Measurements from ENCODE around the gene TRPM3. TPM values are rescaled to one million over a fixed set of nuclear protein-coding genes. Genes with fewer than 3 reads are reported as not detected.

The TRPM3 gene
- total and polyA plus RNA-seq, 2 of the 13 experiments (the other 11 are each of a cell fraction or from before 2014, with no cell fraction given) = not detected

GRCh38 chr9:70587201-70587600 is 534.2 kb downstream of the TRPM3 start:
- in situ Hi-C loops (cut with HindIII; ENCODE audit: extremely low pct_ligation_motif_present, low pct_unique_long_range_greater_than_20kb) = no loop called here
- Histone ChIP-seq H3K9me3 (ENCODE audit: low read length) (no peaks in the 10 kb centered on the region), H3K4me1 (ENCODE audit: insufficient read depth, low read length) (no peaks in the 10 kb centered on the region), H3K4me2 (ENCODE audit: low read depth, low read length) (no peak overlapping the region), H3K36me3 (replicated peaks in 1 of 2; ENCODE audit: control insufficient read depth in 1 of 2, insufficient read depth in 2 of 2, low read length in 2 of 2) (no peaks in the 10 kb centered on the region), H2AFZ (ENCODE audit: low read length) (no peak overlapping the region), H3K27ac (ENCODE audit: extremely low read length, insufficient read depth, low read length) (no peak overlapping the region), H3K27me3 (ENCODE audit: control insufficient read depth in 1 of 2, insufficient read depth in 2 of 2, low read length in 2 of 2) (no peaks in the 10 kb centered on the region), H4K20me1 (ENCODE audit: insufficient read depth, low read length) (no peaks in the 10 kb centered on the region), H3K4me3 (replicated peaks in 1 of 3; ENCODE audit: insufficient read depth in 1 of 3, low read depth in 2 of 3, low read length in 3 of 3) (no peak overlapping the region), H3K79me2 (ENCODE audit: insufficient read depth, low read length) (no peaks in the 10 kb centered on the region), H3K9ac (ENCODE audit: insufficient read depth, low read depth, low read length) (no peak overlapping the region)
- 23% methylated on average over 3 of the region's 3 CpGs for WGBS (ENCODE audit: low lambda C conversion rate)
- no peak for ATAC-seq
- CTCF ChIA-PET (ENCODE audit: low intra/inter-chr PET ratio, low total read pairs) = no interaction called here
- no peak for FAIRE-seq
- BruUV-seq (replicated peaks) = no TSS peak
- POLR2A ChIA-PET = no interaction called here
- intact Hi-C loops (cut with micrococcal nuclease; ENCODE audit: unreplicated experiment) = no loop called here
- DNase-seq (ENCODE audit: low spot score) = no peak
- TF ChIP-seq ARNT2 (CRISPR knock-in tag; IDR thresholded peaks at IDR 0.05; ENCODE audit: low read depth) (no peak), ZNF597 (CRISPR knock-in tag; IDR thresholded peaks at IDR 0.05) (no peak), MBNL3 (CRISPR knock-in tag; conservative IDR thresholded peaks at IDR 0.05) (no peak), CEBPG (CRISPR knock-in tag; IDR thresholded peaks at IDR 0.05) (no peak), MEIS2 (CRISPR knock-in tag; IDR thresholded peaks at IDR 0.05) (no peak), PCBP2 (optimal IDR thresholded peaks at IDR 0.05; ENCODE audit: low read depth, low read length, poor library complexity, severe bottlenecking) (no peak), NR2F1 (CRISPR knock-in tag; IDR thresholded peaks at IDR 0.05) (no peak), HCFC1 (IDR thresholded peaks at IDR 0.05; ENCODE audit: low read depth, low read length) (no peak), PATZ1 (CRISPR knock-in tag; IDR thresholded peaks at IDR 0.05) (no peak), ZSCAN29 (CRISPR knock-in tag; conservative IDR thresholded peaks at IDR 0.05) (no peak), ELK4 (CRISPR knock-in tag; IDR thresholded peaks at IDR 0.05; ENCODE audit: borderline replicate concordance) (no peak), ZNF276 (CRISPR knock-in tag; IDR thresholded peaks at IDR 0.05; ENCODE audit: low read depth) (no peak), HNF4A (CRISPR knock-in tag; IDR thresholded peaks at IDR 0.05) (no peak), MTF1 (CRISPR knock-in tag; IDR thresholded peaks at IDR 0.05) (no peak), HES4 (CRISPR knock-in tag; IDR thresholded peaks at IDR 0.05; ENCODE audit: borderline replicate concordance) (no peak), ZFP82 (CRISPR knock-in tag; IDR thresholded peaks at IDR 0.05; ENCODE audit: borderline replicate concordance) (no peak), CHCHD3 (CRISPR knock-in tag; IDR thresholded peaks at IDR 0.05) (no peak)
- TF ChIP-seq, protein P1, sequence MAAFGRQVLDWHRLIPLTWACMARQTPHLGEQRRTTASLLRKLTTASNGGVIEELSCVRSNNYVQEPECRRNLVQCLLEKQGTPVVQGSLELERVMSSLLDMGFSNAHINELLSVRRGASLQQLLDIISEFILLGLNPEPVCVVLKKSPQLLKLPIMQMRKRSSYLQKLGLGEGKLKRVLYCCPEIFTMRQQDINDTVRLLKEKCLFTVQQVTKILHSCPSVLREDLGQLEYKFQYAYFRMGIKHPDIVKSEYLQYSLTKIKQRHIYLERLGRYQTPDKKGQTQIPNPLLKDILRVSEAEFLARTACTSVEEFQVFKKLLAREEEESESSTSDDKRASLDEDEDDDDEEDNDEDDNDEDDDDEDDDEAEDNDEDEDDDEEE (CRISPR knock-in tag; IDR thresholded peaks at IDR 0.05) = no peak

Data from HepG2 (cell line).